Measurements from ENCODE around the gene STRA6.

- TF ChIP-seq CTCF (IDR thresholded peaks at IDR 0.05) (no peak), POLR2A (IDR thresholded peaks at IDR 0.05) (no peak)
Measured at GRCh38 chr15:74245342-74245931, 42.9 kb upstream of the STRA6 start.
